ENCODE data around the gene CCSER2.
A peak's percentile ranks its signal among the peaks of the same experiment; 100 is the strongest.

Gene CCSER2

DNA sequence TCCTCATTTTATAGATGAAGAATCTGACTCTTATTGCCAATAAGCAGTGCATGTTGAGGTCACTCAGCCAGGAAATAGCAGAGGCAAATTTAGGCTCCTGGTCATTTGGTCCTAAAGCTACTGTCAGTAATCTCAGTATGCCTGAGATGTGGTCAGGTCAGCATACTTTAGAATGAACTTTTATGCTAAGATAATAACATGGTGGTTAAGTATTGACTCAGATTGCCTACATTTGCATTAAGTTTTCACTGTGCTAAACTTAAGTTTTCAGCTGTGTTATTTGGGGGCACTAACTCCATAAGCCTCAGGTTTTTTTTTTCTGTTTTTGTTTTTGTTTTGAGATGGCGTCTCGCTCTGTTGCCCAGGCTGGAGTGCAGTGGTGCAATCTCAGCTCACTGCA, 35.9 kb upstream of the CCSER2 start:
- H3K27ac ChIP-seq: no peak overlapping the region
- H3K4me3 ChIP-seq: no peak overlapping the region
- TF ChIP-seq, protein P1, sequence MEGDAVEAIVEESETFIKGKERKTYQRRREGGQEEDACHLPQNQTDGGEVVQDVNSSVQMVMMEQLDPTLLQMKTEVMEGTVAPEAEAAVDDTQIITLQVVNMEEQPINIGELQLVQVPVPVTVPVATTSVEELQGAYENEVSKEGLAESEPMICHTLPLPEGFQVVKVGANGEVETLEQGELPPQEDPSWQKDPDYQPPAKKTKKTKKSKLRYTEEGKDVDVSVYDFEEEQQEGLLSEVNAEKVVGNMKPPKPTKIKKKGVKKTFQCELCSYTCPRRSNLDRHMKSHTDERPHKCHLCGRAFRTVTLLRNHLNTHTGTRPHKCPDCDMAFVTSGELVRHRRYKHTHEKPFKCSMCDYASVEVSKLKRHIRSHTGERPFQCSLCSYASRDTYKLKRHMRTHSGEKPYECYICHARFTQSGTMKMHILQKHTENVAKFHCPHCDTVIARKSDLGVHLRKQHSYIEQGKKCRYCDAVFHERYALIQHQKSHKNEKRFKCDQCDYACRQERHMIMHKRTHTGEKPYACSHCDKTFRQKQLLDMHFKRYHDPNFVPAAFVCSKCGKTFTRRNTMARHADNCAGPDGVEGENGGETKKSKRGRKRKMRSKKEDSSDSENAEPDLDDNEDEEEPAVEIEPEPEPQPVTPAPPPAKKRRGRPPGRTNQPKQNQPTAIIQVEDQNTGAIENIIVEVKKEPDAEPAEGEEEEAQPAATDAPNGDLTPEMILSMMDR (IDR thresholded peaks at IDR 0.05): no peak
- DNase-seq (ENCODE audit: low spot score): no peak

DNA sequence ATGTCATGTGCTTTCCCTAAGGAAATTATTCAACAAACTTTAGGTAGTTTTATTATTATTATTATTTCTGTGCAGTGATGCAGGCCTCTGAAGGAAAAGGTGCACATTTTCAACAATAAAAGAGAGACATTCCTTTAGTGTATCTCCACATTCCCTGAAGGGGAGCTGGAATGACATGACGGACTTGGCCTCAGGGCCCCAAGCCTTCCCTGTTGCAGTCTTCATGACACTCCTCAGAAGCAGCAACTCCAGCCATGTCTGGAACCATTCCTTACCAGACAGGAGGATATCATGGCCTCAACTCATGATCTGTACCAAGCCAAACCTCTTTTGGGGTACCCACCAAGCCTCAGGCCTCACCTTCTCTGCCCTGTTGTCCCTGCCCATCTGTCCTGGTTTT, 35.2 kb upstream of the CCSER2 start:
- no peak for DNase-seq (ENCODE audit: low spot score)
- H3K27ac ChIP-seq: no peak overlapping the region

DNA sequence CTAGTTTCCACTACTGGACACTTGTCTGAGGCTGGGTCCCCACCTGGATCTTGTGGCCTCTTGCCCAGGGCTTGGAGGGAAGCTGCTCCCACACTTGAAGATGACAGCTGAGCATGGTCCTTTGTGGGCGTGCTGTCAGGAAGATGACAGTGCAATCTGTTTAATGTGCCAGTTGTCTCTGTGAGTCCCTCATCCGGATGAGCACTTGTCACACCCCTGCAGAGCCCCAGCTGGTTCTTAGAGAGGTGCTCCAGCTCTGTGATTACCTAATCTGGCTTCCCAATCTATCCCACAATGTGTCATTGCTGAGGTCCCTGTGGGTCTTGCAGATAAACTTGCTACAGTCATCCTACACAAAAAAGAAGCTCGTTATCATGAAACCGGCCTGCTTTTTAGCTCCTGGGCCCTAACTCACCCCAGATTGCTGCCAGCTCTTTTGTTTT, 34.8 kb upstream of the CCSER2 start:
- no peak overlapping the region for H3K4me3 ChIP-seq
- TF ChIP-seq, protein P1 (IDR thresholded peaks at IDR 0.05): no peak
- no peak overlapping the region for H3K27ac ChIP-seq
- no peak for DNase-seq (ENCODE audit: low spot score)

More for the DNA sequence above, 35.2 kb upstream of the CCSER2 start:
- TF ChIP-seq, protein P1 (IDR thresholded peaks at IDR 0.05): no peak
- H3K4me3 ChIP-seq: no peak overlapping the region

DNA sequence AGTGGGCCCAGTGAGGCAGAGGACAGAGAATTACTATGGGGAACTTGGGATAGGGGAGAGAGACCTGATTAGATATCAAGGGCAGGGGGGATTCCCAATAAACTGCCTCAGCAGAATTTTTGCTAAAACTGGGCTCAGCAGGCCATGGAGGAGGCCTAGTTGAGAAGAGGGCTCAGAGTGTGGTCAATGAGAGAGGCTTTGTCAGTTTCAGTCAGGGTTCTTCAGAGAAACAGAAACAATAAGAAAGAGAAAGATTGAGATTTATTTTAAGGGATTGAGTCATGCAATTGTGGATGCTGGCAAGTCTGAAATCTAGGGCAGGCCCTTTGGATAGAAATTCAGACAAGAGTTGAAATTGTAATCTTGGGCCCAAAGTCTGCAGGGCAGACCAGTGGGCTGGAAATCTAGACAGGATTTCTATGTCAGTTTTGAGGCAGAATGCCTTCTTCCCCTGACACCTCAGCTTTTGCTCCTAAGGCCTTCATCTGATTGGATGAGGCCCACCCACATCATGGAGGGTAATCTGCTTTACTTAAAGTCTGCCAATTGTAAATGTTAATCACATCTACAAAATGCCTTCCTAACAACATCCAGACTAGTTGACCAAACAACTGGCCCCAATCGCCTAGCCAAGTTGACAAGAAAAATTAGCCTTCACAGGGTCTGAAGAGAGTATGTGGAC, 33.5 kb upstream of the CCSER2 start:
- Histone ChIP-seq H3K27ac (peak overlapping the region in 1 of 2 donors; percentile 31), H3K4me3 (no peak overlapping the region)
- DNase-seq (ENCODE audit: low spot score): no peak
- TF ChIP-seq, protein P1 (IDR thresholded peaks at IDR 0.05): no peak

DNA sequence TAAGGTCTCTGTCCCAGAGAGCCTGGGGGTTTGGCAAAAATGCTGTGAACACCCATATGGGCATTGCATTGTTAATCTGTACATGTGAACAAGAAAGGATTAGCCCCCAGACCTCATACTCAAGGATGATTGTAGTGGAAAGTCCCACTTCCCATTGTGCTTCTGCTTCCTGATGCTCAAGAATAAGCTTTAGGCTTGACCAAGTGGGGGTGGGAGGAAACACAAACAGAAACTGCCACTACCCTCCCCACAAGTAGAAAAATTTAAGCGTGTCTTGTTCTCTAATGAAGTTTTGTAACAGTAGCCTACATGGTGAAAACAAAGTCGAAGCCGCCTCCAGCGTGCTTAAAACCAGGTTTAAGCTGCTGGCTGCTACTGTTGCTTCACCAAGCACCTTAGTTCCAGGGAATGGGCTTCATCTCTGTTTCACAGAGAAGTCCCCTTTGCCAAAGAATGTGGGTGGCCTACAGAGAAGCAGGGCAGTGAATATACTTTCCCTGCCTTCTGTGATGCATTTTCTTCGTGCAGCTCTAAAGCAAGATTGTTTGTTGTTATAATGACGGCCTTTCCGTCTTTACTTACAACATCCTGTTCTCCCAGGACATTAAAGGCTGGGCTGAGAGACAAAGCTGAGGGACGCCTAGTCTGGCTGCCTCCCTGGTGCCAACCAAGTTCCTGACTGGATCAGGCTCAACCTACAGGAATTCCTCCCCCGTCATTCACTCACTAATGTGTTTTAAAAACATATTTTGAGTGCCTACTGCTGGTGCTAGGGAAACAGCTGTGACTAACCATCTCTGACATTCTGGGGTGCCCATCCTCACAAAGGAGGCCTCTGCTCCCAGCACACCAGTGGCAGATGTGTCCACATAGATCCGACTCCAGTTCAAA, 32.1 kb upstream of the CCSER2 start:
- TF ChIP-seq, protein P1 (IDR thresholded peaks at IDR 0.05): no peak
- H3K27ac ChIP-seq: peak overlapping the region in 1 of 2 donors; percentile 7
- no peak for DNase-seq (ENCODE audit: low spot score)
- H3K4me3 ChIP-seq: no peak overlapping the region

DNA sequence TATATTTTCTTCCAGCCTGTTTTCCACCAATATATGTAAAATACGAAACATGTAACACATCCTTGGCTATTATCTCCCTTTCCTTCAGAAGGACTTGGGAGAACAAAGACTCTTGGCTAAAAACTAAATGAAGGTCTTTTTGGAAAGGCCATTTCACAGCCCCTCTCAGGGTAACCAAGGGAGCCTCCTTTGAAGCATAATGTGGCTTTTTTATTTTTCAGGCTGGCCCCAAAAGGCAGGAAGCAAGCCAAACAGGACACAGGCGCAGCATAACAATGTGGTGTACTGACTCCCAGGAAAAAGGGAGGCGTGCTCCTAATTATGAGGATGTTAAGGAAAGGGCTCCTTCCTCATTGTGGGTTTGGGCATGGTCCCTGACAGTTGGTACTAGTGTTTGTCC, 30.3 kb upstream of the CCSER2 start:
- no peak overlapping the region for H3K27ac ChIP-seq
- no peak for DNase-seq (ENCODE audit: low spot score)
- TF ChIP-seq, protein P1 (IDR thresholded peaks at IDR 0.05): no peak
- H3K4me3 ChIP-seq: no peak overlapping the region
